GM19467 (cell line): ENCODE measurements around the gene TBATA.

Experiments
- ATAC-seq: cut with Tn5 transposase; IDR thresholded peaks from one replicate; pipeline ENCODE4 v1.9.1; 2021; ENCODE audit warnings: mild to moderate bottlenecking, moderate library complexity; ENCODE audit not compliant: unreplicated experiment

Gene TBATA

DNA sequence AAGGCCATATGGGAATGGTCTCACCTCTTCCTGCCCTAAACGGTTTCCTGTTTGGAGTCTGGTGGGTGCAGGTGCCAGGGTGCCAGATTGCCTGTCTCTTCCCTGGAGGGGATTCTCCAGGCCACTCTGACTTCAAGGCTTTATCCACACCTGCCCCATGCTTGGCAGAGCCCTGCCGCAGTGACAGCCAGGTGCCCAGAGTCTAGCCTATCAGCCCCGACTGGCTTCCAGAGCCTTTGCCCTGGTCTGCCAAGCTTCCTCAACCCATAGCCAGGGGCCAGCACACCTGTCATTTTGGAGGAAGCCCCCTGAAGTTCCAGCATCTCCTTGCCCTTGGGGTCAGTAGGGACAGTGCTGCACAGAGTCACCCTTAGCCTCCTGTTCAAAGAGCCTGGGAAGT lies 21.6 kb downstream of the TBATA start:
- no peak for ATAC-seq

GRCh38 chr10:70762441-70763175 lies 22.6 kb downstream of the TBATA start:
- ATAC-seq: no peak

- ATAC-seq: no peak
Observed at GRCh38 chr10:70761727-70762350, 23.3 kb downstream of the TBATA start.

DNA sequence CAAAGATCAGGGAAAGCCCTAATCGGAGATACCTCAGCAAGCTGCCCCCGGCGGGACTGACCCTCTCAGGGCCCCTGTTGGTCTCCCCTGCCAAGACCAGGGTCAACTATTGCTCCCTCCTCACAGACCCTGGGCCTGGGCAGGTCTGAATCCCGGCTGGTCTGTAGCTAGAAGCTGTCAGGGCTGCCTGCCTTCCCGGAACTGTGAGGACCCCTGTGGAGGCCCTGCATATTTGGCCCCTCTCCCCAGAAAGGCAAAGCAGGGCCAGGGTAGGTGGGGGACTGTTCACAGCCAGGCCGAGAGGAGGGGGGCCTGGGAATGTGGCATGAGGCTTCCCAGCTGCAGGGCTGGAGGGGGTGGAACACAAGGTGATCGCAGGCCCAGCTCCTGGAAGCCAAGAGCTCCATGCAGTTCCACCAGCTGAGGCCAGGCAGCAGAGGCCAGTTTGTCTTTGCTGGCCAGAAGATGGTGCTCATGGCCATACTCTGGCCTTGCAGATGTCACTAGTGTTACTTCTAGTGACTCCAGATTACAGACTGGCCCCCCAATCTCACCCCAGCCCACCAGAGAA lies 24.1 kb downstream of the TBATA start:
- no peak for ATAC-seq

DNA sequence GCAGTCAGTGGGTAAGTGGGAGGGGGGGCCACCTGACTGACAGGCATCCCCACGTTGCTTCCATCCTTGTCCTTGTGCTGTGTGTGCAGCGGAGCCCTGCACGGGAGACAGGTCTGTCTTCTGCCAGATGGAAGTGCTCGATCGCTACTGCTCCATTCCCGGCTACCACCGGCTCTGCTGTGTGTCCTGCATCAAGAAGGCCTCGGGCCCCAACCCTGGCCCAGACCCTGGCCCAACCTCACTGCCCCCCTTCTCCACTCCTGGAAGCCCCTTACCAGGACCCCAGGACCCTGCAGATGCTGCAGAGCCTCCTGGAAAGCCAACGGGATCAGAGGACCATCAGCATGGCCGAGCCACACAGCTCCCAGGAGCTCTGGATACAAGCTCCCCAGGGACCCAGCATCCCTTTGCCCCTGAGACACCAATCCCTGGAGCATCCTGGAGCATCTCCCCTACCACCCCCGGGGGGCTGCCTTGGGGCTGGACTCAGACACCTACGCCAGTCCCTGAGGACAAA lies 24.8 kb downstream of the TBATA start:
- ATAC-seq: no peak

DNA sequence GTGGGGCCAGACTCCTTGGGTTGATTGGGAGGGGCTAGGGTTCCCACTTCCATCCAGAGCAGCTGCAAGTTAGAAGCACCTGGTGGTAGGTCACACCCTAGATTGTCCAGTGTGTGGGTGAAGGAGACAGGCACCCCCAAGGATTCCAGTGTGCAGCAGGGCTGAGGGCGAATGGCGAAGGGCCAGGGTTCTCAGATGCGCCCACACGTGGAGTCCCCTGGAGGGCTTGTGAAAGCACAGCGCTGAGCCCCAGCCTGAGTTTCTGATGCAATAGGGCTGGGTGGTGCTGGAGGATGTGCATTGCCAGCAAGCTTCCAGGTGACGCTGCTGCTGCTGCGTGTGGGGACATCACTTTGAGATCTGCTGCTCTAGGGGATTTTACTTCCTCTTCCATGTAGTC lies 25.4 kb downstream of the TBATA start:
- no peak for ATAC-seq

GRCh38 chr10:70758757-70759514 lies 26.2 kb downstream of the TBATA start:
- ATAC-seq: no peak

DNA sequence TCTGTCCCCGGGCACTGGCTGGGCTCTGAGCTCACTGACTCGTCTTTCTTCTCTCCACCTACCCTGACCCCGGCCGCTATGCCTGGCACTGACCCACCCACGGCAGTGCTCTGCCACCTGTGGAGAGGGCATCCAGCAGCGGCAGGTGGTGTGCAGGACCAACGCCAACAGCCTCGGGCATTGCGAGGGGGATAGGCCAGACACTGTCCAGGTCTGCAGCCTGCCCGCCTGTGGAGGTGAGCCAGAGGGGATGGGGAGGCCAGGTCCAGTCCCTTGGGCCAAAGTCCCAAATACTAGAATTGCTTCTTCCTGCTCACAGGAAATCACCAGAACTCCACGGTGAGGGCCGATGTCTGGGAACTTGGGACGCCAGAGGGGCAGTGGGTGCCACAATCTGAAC lies 27.3 kb downstream of the TBATA start:
- no peak for ATAC-seq

GRCh38 chr10:70756700-70757360 lies 28.3 kb downstream of the TBATA start:
- no peak for ATAC-seq

GRCh38 chr10:70753841-70754621 lies 31.1 kb downstream of the TBATA start:
- no peak for ATAC-seq

DNA sequence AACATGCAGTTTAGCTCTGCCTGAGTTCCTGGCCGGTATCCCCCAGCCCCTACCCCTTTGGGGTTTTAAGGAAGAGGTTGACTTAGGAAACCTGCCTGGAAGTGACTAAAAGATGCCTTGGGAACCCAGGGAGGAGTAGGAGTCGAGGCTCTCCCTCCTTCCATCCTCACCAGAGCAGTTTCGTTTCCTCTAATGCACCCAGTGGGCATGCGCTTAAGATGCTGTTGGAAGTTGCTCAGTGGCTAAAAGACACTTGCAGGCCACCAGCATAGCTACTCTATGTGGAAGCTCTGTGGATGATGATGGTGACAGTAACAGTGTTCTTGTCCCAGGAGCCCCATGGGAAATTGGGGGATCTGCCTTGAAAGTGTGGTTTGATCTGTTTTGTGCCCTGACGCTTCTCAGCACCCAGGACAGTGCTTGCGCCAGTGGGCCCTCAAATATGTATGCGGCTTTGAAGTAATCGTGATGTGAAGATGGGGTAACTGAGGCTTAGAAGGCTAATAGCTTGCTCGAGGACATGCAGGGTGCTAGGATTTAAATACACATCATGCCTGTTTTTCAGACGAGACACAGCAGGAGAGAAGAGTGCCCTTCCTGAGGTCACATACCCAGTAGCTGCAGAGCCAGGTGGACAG lies 32.0 kb downstream of the TBATA start:
- no peak for ATAC-seq

DNA sequence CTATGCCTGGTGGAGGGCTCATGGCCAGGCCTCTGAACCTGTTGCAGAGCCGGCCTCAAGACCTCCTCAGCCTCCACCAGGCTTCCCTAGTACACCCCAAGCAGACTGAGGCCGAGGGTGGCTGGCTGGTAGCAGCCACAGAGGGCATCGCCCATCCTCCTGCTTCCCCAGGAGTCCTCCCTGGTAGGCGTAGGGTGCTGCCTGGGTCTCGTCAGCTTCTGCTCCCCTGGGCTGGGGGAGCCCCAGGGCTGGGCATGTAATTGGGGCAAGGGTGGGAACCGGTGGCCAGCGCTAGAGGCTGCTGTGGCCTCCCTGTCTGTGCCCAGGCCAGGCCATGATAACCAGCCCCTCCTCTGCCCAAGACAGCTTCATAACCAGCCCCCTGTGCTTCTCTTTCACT lies 32.6 kb downstream of the TBATA start:
- no peak for ATAC-seq

- no peak for ATAC-seq
Observed at GRCh38 chr10:70751991-70752390, 33.2 kb downstream of the TBATA start.

GRCh38 chr10:70751356-70751755 lies 33.8 kb downstream of the TBATA start:
- no peak for ATAC-seq

- ATAC-seq: no peak
Observed at GRCh38 chr10:70750156-70750703, 34.9 kb downstream of the TBATA start.

- ATAC-seq: no peak
Observed at GRCh38 chr10:70749756-70750155, 35.4 kb downstream of the TBATA start.

GRCh38 chr10:70748801-70749573 lies 36.2 kb downstream of the TBATA start:
- ATAC-seq: no peak

DNA sequence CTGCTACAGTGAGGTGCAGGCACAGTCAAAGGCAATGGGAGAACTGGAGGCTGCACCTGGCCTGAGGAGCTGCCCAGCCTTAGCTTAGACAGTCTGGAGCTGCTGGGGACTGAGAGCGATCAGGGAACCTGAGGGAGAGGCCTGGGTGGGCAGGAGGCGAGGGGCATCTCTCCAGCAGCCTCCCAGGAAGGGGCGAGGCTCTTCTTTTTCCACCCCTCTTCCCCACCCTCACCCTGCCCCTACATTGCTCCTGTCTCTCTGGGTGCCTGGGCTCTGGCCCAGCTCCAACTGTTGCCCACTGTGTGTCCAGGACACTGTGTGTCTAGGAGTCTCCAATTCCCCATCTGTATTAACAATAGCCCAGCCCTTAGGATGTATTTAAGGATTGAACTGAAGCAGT lies 36.9 kb downstream of the TBATA start:
- ATAC-seq: no peak
